Measurements from ENCODE around the gene SLCO4A1.
"Not testable (repeated sequence)": the region's sequence is repeated elsewhere in the genome, so short reads cannot be mapped to it uniquely, and the experiment has no call there.

Gene SLCO4A1

DNA sequence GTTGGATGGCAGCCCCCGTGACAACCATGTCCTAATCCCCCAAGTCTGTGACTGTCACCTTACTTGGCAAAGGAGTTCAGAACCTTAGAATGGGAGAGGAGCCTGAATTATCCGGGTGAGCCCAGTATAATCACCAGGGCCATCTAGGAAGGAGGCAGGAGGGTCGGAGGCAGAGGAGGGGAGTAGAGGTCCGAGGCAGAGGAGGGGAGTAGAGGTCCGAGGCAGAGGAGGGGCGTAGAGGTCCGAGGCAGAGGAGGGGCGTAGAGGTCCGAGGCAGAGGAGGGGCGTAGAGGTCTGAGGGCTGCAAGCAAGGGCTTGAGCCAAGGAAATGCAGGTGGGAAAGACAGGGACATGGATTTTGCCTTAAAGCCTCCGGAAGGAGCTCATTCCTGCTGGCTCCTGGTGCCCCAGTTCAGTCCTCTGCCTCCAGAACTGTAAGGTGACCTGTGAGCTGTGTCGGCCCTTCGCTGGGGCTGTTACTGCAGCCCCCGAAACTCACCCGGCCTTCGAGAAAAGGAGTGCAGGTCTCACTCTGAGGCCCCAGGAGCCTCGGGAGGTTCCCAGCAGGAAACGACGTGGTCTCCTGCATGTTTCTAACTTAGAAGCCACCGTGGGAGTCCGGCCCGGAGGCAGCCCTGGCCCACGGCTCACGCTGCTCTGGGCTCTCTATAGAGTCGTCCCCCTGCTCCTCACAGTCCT is 20.0 kb upstream of the SLCO4A1 start:
- DNase-seq (ENCODE audit: low read depth in 1 of 2, low spot score in 1 of 2) = no peak

GRCh38 chr20:62622877-62623487 is 19.3 kb upstream of the SLCO4A1 start:
- DNase-seq (ENCODE audit: low read depth in 1 of 2, low spot score in 1 of 2) = no peak

GRCh38 chr20:62623488-62624324 is 18.6 kb upstream of the SLCO4A1 start:
- peak; percentile 70 to 80 for DNase-seq (ENCODE audit: low read depth in 1 of 2, low spot score in 1 of 2)

DNA sequence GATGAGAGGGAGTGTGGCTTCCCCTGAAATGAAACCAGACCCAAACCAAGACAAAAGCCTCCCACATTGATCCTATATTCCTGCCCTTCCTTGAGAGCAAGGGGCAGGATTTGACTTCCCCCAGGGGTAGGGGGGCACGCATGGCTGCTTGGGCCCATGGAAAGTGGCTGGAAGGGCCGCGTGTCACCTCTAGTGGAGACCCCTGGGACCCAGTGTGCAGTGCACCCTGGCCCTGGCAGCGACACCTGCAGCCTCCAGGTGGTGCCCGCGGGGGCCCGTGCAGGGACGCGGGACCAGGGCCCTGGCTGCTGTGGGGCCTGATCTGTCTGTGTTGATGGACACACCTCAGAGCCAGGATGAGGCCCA is 18.0 kb upstream of the SLCO4A1 start:
- no peak for DNase-seq (ENCODE audit: low read depth in 1 of 2, low spot score in 1 of 2)

DNA sequence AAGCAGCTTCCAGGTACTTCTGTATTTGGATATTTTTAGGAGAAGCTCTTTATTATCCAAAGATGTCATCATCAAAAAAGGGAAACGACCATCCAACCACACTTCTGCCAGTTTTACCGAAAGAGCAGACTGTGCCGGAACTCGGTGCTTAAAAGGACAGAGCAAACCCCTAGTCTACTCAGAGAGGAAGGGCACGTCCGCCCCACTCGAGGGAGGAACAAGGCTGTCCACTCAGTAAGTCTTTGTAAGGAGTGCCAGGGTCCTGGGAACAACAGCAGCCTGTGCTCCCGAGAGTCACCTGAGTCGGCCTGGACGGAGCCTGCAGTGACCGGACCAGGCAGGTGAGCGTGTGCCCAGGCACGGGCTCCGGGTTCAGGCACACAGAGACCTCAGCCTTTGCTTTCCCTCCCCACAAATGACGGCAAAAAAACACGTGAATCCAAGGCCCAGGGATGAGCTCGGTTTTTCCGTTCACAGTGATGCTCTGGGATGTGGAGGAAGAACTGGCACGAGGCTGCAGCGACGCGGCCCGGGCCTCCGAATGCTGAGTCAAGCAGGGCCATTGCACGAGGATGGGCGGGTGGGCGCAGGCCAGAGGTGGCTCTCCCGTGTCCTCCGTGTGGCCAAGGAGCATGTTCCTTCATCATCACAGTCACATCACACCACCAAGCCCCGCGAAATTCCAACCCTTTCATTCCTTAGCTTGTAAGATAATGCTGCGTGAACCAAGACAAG is 17.4 kb upstream of the SLCO4A1 start:
- DNase-seq (ENCODE audit: low read depth in 1 of 2, low spot score in 1 of 2) = no peak

- no peak for DNase-seq (ENCODE audit: low read depth in 1 of 2, low spot score in 1 of 2)
Measured at GRCh38 chr20:62625516-62625915, 16.8 kb upstream of the SLCO4A1 start.

DNA sequence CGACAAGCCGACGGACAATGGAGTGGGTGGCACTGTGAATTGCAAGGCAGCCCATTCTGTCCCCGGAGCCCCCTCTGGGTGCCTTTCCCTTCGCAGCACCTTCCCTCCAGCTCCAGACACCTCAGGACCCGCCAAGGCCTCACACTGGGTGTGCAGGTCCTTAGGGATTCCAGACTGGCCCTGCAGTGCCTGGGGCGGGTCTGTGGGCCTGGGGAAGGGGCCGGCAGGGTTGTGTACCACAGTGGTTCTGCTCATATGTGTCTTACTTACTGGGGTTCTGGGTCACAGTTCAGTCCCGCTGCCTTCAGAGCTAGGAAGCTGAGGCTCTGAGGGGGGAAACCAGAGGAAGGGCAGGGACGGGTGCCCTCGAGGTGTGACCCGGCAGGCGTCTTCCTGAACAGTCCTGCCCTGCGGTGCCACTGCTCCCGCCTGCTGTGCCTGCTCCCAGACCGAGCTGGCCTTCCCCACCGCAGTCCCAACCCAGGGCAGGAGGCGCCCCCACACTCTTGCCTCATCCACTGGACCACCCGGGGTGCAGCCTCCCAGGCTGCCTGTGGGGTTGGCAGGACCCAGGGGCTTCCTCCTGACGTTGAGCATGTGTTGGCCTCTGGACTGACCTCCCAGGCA is 16.3 kb upstream of the SLCO4A1 start:
- DNase-seq (ENCODE audit: low read depth in 1 of 2, low spot score in 1 of 2) = no peak

- DNase-seq (ENCODE audit: low read depth in 1 of 2, low spot score in 1 of 2) = not testable (repeated sequence)
Measured at GRCh38 chr20:62627425-62627824, 14.9 kb upstream of the SLCO4A1 start.

DNA sequence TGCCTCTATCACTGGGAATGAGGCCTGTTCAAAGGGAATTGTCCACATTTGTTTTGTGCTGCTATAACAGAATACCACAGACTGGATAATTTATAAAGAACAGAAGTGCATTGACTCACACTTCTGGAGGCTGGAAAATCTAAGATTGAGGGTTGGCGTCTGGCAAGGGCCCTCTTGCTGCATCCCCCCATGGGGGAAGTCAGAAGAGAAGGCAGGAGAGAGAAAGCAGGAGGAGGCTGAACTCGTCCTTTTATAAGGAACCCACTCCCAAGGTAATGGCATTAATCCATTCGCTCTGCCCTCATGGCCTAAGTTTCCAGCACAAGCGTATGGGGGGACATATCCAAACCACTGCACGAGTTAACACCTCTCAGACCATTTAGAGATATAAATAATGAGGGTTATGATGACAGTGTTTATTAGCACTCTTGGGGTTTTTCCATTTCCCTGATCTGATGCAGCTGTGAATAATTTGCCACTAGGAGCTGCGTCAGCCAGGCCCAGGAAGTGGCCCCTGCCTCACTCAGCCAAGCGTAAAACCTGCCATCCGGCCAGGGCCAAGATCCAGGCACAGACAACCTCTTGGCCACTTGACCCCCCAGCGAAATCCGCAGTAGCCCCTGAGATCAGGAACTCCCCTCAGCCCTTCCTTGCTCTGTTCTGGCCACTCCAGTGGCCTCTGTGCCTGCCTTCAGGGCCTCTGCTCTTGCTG is 14.2 kb upstream of the SLCO4A1 start:
- no peak for DNase-seq (ENCODE audit: low read depth in 1 of 2, low spot score in 1 of 2)

GRCh38 chr20:62628691-62629090 is 13.6 kb upstream of the SLCO4A1 start:
- no peak for DNase-seq (ENCODE audit: low read depth in 1 of 2, low spot score in 1 of 2)

DNA sequence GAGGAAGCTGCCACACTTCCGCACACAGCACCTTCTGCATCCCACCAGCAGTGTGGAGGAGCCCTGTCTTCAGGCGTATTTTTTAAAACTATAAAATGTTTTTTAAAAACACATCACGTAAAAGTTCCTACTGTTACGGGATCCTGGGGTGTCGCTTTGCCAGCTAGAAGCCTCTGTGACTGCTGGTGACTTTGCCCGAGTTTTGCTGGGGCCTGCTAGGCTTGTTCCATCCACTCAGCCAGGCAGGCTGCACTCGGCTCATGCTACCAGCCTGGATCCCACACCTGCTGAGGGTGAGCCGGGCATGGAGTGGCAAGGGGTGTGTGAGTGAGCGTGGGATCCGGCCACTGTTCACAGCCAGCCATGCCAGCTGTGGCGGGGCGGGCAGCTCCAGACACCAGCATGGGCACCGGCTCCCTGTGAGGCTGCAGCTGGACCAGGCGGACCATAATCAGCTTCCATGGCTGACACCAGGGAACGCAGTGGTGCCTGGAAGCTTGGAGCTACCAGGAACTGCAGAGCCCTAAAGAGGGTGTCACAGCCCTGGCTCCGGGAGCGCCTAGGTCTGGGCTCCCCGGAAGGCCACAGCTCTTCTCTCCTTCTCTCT is 12.3 kb upstream of the SLCO4A1 start:
- no peak for DNase-seq (ENCODE audit: low read depth in 1 of 2, low spot score in 1 of 2)

DNA sequence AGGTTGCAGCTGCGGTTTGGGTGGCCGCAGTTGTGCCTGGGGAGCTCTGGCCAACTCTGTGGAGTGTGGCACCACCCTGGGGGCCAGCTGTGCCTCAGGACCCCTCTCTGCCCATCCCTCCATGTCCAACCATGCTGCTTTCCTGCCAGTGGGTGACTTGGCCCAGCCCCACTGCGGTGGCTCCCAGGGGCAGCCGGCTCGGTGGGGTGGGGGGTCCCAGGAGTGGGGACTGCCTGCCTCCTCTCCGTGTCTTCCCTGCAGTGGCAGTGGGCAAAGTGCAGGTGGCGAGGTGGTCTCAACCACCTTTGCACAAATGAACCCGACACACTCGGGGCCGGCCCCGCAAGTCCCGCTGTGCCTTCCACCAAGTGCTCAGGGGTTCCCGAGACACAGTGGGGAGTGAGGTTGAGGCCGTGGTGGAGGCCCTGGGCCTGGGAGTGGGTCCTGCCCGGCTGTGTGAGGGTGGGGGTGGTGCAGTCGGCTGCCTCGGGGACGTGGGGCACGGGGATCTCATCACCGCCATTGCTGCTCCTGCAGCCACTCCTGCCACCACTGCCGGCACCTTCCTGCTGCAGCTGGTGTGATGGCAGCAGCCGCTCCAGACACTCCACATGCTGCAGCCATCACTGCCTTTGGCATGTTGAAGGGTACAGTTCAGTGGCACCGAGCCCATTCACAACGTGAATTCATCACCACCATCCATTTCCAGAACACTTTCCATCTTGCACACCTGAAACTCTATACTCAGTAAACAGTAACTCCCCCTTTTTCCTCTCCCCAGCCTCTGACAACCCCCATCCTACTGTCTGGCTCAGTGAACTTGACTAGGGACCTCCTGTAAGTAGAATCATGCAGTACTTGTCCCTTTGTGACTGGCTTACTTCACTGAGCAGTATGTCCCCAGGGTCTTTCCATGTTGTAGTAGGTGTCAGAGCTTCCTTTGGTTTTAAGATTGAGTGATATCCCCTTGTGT is 10.7 kb upstream of the SLCO4A1 start:
- DNase-seq (ENCODE audit: low read depth in 1 of 2, low spot score in 1 of 2) = no peak

DNA sequence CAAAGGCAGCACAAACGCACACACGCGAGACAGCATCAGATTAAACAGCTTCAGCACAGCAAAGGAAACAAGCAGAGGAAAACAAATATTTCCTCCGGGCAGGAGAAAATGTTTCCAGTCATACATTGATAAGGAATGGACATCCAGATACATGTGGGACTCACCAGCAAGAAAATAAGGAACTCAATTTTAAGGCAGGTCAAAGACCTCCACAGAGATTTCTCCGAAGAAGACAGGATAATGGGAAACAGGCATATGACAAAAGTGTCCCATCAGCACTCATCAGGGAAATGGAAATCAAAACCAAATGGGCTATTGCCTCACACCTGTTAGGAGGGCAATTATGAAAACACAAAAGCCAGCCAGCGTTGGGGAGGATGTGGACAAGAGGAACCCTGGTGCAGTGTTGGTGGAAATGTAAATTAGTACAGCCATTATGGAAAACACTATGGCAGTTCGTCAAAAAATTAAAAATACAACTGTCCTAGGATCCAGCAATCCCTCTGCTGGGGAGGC is 9.7 kb upstream of the SLCO4A1 start:
- DNase-seq (ENCODE audit: low read depth in 1 of 2, low spot score in 1 of 2) = no peak

- no peak for DNase-seq (ENCODE audit: low read depth in 1 of 2, low spot score in 1 of 2)
Measured at GRCh38 chr20:62633598-62634329, 8.5 kb upstream of the SLCO4A1 start.

DNA sequence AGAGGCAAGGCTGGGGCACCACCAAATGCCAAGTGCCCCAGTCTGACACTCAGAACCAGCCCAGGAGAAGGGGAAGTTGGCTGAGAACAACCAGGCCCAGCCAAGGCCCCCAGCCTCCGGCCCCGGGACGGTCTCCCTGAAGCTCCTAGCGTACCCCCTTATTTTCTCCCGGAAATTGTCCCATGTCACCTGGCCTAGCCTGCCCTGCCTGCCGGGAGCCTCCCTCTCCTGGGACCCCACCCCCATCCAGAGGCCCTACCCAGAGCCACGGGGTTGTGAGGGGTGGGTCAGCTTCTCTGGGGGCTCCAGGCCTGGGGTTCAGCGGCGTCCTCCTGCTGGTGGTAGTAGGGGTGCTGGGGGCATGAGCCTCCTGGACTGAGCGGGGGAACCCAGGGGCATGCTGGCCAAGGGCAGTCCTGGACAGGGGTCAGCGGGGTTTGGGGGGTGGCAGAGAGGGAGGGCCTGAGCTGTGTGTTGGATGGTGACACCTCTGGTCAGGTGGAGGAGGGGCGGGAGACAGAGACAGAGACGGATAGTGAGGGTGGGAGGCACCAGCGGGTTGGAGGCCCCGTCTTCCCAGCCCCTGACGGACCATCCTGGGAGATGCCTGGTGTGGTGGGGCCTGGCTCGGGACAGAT is 7.9 kb upstream of the SLCO4A1 start:
- no peak for DNase-seq (ENCODE audit: low read depth in 1 of 2, low spot score in 1 of 2)

DNA sequence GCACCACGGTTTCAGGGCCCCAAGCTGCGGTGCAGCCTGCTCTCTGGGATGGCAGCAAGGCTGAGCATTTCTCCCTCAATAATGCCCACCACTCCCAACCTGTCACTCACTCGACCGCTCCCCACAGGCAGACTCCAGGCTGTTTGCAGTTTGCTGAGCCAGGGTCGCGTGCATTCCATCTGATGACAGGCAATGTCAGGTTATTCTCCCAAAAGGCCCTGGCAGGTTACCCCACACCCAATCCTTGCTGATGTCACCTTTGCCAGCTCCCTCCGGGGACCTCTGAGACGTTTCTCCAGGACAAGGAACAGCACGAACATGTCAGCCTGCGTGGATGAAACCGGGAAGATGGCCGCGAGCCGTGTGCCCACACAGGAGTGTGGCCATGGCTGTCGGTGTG is 7.1 kb upstream of the SLCO4A1 start:
- DNase-seq (ENCODE audit: low read depth in 1 of 2, low spot score in 1 of 2) = no peak

- DNase-seq (ENCODE audit: low read depth in 1 of 2, low spot score in 1 of 2) = no peak
Measured at GRCh38 chr20:62635852-62636251, 6.5 kb upstream of the SLCO4A1 start.

- DNase-seq (ENCODE audit: low read depth in 1 of 2, low spot score in 1 of 2) = no peak
Measured at GRCh38 chr20:62636446-62636845, 5.9 kb upstream of the SLCO4A1 start.

Data from activated CD4-positive, alpha-beta T cell treated with anti-CD3 and anti-CD28 coated beads, Interleukin-2, amount 50 U/mL, for 24 hours (primary cell).